Measurements from ENCODE around the gene AHCYL1.

AHCYL1 gene

DNA sequence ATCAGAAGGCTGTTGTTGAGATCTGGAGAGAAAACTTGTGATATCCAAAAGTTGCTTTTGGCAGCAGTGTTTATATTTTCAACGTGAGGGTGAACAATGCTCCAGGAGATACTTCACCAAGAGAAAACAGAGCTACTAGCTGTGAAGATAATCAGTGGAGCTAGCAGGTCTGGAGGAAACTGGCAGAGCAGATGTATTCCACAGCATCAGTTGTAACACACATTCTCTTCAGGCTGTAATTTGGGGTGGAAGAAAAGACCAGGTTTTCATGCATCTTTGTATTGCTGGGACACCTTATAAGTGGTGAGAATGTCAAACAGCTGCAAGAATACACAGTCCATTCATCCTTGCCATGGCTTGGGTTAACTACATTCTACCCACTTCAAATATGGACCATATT is 22.0 kb downstream of the AHCYL1 start:
- Histone ChIP-seq H3K27me3 (no peaks in the 10 kb centered on the region), H3K27ac (no peak overlapping the region), H3K9me3 (no peaks in the 10 kb centered on the region), H3K4me3 (no peak overlapping the region), H3K4me1 (peaks cover 0 to 48% (median 28%) of the 10 kb centered on the region in 4 donors), H3K36me3 (peaks cover 26 to 28% (median 28%) of the 10 kb centered on the region in 3 donors)
- DNase-seq, result no peak
- intact Hi-C loops (cut with DNase I; ENCODE audit: low total_unique reads), result no loop called here
- TF ChIP-seq, protein P1, sequence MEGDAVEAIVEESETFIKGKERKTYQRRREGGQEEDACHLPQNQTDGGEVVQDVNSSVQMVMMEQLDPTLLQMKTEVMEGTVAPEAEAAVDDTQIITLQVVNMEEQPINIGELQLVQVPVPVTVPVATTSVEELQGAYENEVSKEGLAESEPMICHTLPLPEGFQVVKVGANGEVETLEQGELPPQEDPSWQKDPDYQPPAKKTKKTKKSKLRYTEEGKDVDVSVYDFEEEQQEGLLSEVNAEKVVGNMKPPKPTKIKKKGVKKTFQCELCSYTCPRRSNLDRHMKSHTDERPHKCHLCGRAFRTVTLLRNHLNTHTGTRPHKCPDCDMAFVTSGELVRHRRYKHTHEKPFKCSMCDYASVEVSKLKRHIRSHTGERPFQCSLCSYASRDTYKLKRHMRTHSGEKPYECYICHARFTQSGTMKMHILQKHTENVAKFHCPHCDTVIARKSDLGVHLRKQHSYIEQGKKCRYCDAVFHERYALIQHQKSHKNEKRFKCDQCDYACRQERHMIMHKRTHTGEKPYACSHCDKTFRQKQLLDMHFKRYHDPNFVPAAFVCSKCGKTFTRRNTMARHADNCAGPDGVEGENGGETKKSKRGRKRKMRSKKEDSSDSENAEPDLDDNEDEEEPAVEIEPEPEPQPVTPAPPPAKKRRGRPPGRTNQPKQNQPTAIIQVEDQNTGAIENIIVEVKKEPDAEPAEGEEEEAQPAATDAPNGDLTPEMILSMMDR (IDR thresholded peaks at IDR 0.05), result no peak

DNA sequence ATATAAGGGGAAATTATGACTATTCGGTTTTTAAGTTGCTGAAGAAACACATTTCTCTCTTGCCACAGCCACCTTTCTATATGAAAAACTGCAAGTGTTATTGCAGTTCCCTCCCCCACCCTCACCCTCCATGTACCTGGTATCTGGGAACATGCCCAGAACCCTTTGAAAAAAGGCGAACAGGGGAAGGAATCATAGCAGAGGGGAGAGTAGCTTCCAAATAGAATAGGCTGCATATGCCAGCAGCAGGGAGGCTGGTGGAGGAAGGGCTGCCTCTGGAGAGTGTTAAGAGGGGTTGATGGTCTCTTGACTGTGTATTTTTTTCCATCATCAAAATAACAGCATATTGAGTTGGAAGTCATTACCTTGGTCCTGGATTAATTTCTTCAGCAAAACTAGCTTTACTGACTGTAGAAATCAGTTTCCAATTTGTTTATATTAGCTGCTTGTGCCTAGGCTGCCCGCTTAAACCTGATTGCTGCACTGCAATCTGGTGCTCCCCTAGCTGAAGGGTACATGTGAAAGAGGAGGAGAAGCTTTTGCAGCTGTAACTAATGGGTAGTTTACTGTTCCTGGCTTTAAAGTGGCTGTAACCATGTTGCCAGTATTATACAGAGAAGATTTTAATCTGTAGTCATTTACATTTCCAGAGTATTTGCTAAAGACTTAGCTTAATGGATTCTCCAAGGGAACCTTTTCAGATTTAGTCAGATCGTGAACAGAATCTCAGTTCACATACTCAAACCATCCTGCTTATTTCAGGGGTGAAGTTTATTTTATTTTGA is 22.7 kb downstream of the AHCYL1 start:
- Histone ChIP-seq H3K27ac (no peak overlapping the region), H3K36me3 (peaks cover 33 to 35% (median 35%) of the 10 kb centered on the region in 3 donors), H3K27me3 (no peaks in the 10 kb centered on the region), H3K9me3 (no peaks in the 10 kb centered on the region), H3K4me1 (peaks cover 0 to 48% (median 28%) of the 10 kb centered on the region in 4 donors), H3K4me3 (no peak overlapping the region)
- no peak for DNase-seq
- TF ChIP-seq, protein P1 (IDR thresholded peaks at IDR 0.05), result no peak
- intact Hi-C loops (cut with DNase I; ENCODE audit: low total_unique reads), result no loop called here

DNA sequence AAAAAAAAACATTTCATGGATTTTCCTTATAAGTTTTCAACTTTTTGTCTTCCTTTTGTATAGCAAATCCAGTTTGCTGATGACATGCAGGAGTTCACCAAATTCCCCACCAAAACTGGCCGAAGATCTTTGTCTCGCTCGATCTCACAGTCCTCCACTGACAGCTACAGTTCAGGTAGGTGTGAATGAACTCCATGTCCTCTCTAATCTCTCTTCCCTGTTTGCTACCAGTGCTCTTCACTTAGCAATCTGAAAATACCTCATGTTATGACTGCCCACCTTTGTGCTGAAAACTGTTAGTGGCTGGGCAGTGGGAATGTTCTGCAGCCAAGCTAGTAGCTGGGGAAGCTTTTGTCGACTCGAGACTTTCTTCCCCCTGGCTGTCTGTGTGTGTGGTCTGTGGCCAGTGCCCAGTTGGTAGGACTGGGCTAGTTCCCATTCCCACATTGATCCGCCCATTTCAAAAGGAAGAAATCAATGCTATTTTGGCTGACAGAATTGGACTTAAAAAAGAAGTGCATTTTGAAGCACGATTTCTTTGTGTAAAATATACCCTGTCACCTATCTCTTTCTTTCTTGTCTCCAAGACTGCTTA is 24.5 kb downstream of the AHCYL1 start:
- Histone ChIP-seq H3K27me3 (no peaks in the 10 kb centered on the region), H3K9me3 (no peaks in the 10 kb centered on the region), H3K4me1 (peaks cover 0 to 36% (median 19%) of the 10 kb centered on the region in 4 donors), H3K4me3 (no peak overlapping the region), H3K36me3 (peaks cover 49 to 54% (median 51%) of the 10 kb centered on the region in 3 donors), H3K27ac (no peak overlapping the region)
- intact Hi-C loops (cut with DNase I; ENCODE audit: low total_unique reads), result no loop called here
- TF ChIP-seq, protein P1 (IDR thresholded peaks at IDR 0.05), result no peak
- no peak for DNase-seq

DNA sequence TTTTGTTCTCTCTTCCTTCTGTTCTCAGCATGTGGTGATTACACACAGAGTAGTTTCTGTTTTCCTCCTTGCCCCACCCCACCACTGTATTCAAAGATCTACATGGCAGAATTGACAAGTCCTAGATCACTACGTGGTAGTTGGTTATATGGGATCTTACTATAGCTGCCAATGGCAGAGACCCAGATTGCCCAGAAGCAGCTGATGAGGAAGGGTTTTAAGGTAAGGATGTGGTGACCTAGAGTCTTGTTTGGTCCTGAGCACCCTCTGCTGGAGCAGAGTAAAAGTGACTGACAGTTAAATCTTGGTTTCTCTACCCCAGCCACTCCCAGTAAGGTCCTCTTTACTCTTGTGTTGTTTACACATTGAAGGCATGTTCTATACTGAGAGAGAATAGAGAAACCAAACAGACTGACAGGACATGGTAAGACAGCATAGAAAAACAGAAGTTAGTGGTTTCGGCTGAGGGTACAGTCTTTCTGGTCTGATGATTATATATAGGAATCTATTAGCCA is 27.0 kb downstream of the AHCYL1 start:
- TF ChIP-seq, protein P1 (IDR thresholded peaks at IDR 0.05), result peak in 1 of 2 experiments; percentile 16
- peaks cover 0 to 11% (median under 1%) of the 10 kb centered on the region in 4 donors for H3K4me1 ChIP-seq
- no peak overlapping the region for H3K27ac ChIP-seq
- H3K9me3 ChIP-seq, result no peaks in the 10 kb centered on the region
- H3K4me3 ChIP-seq, result no peak overlapping the region
- H3K27me3 ChIP-seq, result no peaks in the 10 kb centered on the region
- no peak for DNase-seq
- H3K36me3 ChIP-seq, result peaks cover 74 to 79% (median 76%) of the 10 kb centered on the region in 3 donors
- intact Hi-C loops (cut with DNase I; ENCODE audit: low total_unique reads), result no loop called here

DNA sequence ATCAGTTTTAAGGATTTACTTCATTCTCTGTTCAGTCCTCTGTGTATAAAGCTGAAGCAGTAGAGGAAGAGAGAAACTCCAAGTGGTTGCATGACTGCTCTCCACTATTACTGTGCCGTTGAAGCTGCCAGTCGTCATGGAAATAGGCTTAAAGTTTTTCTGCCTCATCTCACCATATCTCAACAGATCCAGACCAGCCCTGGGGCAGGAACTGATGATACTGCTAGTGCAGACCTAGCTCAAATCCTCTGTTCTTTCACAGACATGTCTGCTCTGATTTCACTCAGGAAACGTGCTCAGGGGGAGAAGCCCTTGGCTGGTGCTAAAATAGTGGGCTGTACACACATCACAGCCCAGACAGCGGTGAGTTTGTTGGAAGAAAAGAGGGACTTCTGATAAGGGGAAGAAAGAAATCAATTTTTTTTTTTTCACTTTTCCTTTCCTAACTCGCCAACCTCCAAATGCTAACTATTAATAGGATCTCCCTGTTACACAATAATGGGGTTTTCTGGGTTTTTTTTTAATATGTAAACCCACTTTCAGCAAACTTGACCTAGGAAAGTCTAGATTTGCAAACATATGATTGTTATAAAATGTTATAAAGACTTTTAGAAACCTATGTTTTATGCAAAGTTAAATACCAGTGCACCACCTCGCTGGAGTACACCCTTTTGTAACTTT is 27.7 kb downstream of the AHCYL1 start:
- no peak overlapping the region for H3K4me3 ChIP-seq
- peaks cover 0 to 4% (median 0%) of the 10 kb centered on the region in 4 donors for H3K4me1 ChIP-seq
- H3K27ac ChIP-seq, result no peak overlapping the region
- H3K36me3 ChIP-seq, result peaks cover 81 to 86% (median 83%) of the 10 kb centered on the region in 3 donors
- TF ChIP-seq, protein P1 (IDR thresholded peaks at IDR 0.05), result no peak
- DNase-seq, result no peak
- no peaks in the 10 kb centered on the region for H3K27me3 ChIP-seq
- H3K9me3 ChIP-seq, result no peaks in the 10 kb centered on the region
- intact Hi-C loops (cut with DNase I; ENCODE audit: low total_unique reads), result no loop called here
